ENCODE measurements around the gene AVPR2. TPM values are rescaled to one million over a fixed set of nuclear protein-coding genes. Genes with fewer than 3 reads are reported as not detected.

Gene AVPR2
- total and polyA plus RNA-seq, 7 experiments from 2014 or later: 0.29 TPM; not detected in 6

- Mint-ChIP-seq H3K4me3 (no peak overlapping the region), H3K36me3 (no peaks in the 10 kb centered on the region), H3K27me3 (peaks cover 0 to 2% (median 0%) of the 10 kb centered on the region in 5 donors), H3K9me3 (no peaks in the 10 kb centered on the region), H3K27ac (no peak overlapping the region), H3K4me1 (peaks cover 0 to under 1% (median 0%) of the 10 kb centered on the region in 7 donors)
- no peaks in the 10 kb centered on the region for H3K4me1 ChIP-seq (ENCODE audit: control insufficient read depth in 2 of 2, insufficient read depth in 2 of 2, low read length in 2 of 2)
- DNase-seq: no peak
- H3K4me3 ChIP-seq (ENCODE audit: low read length): no peak overlapping the region
- intact Hi-C loops (cut with micrococcal nuclease): no loop called here
- ATAC-seq: no peak
- ChIA-PET POLR2A (no interaction called here), CTCF (no interaction called here)
- no peaks in the 10 kb centered on the region for H3K36me3 ChIP-seq (ENCODE audit: control insufficient read depth in 2 of 3, insufficient read depth in 3 of 3, low read length in 3 of 3)
- H3K27ac ChIP-seq (ENCODE audit: low read depth, low read length): no peak overlapping the region
- H3K27me3 ChIP-seq (ENCODE audit: control insufficient read depth in 2 of 2, insufficient read depth in 2 of 2, low read length in 2 of 2): no peaks in the 10 kb centered on the region
- no peaks in the 10 kb centered on the region for H3K9me3 ChIP-seq (ENCODE audit: control insufficient read depth in 2 of 3, low read length in 3 of 3)
Measured at GRCh38 chrX:153863251-153863991, 41.1 kb upstream of the AVPR2 start.

- H3K36me3 Mint-ChIP-seq: no peaks in the 10 kb centered on the region
- no peaks in the 10 kb centered on the region for H3K27me3 ChIP-seq (ENCODE audit: control insufficient read depth in 2 of 2, insufficient read depth in 2 of 2, low read length in 2 of 2)
- intact Hi-C loops (cut with micrococcal nuclease): no loop called here
- H3K27me3 Mint-ChIP-seq: no peaks in the 10 kb centered on the region
- no peaks in the 10 kb centered on the region for H3K4me1 ChIP-seq (ENCODE audit: control insufficient read depth in 2 of 2, insufficient read depth in 2 of 2, low read length in 2 of 2)
- DNase-seq (no peak), ATAC-seq (no peak)
- H3K36me3 ChIP-seq (ENCODE audit: control insufficient read depth in 2 of 3, insufficient read depth in 3 of 3, low read length in 3 of 3): no peaks in the 10 kb centered on the region
- ChIA-PET POLR2A (no interaction called here), CTCF (no interaction called here)
- no peaks in the 10 kb centered on the region for H3K4me1 Mint-ChIP-seq
- H3K27ac Mint-ChIP-seq: no peak overlapping the region
- no peaks in the 10 kb centered on the region for H3K9me3 Mint-ChIP-seq
- no peak overlapping the region for H3K27ac ChIP-seq (ENCODE audit: low read depth, low read length)
- H3K4me3 Mint-ChIP-seq: no peak overlapping the region
- H3K4me3 ChIP-seq (ENCODE audit: low read length): no peak overlapping the region
- H3K9me3 ChIP-seq (ENCODE audit: control insufficient read depth in 2 of 3, low read length in 3 of 3): no peaks in the 10 kb centered on the region
Measured at GRCh38 chrX:153864101-153864500, 40.4 kb upstream of the AVPR2 start.

- POLR2A ChIA-PET: no interaction called here
- H3K27me3 Mint-ChIP-seq: no peaks in the 10 kb centered on the region
- no peak overlapping the region for H3K27ac ChIP-seq (ENCODE audit: low read depth, low read length)
Measured at GRCh38 chrX:153864561-153865320, 39.7 kb upstream of the AVPR2 start.

GRCh38 chrX:153865321-153865580 is 39.2 kb upstream of the AVPR2 start:
- Histone ChIP-seq H3K9me3 (ENCODE audit: control insufficient read depth in 2 of 3, low read length in 3 of 3) (no peaks in the 10 kb centered on the region), H3K4me3 (ENCODE audit: low read length) (no peak overlapping the region), H3K27ac (ENCODE audit: low read depth, low read length) (no peak overlapping the region), H3K4me1 (ENCODE audit: control insufficient read depth in 2 of 2, insufficient read depth in 2 of 2, low read length in 2 of 2) (no peaks in the 10 kb centered on the region), H3K36me3 (ENCODE audit: control insufficient read depth in 2 of 3, insufficient read depth in 3 of 3, low read length in 3 of 3) (no peaks in the 10 kb centered on the region), H3K27me3 (ENCODE audit: control insufficient read depth in 2 of 2, insufficient read depth in 2 of 2, low read length in 2 of 2) (no peaks in the 10 kb centered on the region)
- no peak overlapping the region for H3K27ac Mint-ChIP-seq
- no peaks in the 10 kb centered on the region for H3K9me3 Mint-ChIP-seq
- ChIA-PET POLR2A (no interaction called here), CTCF (no interaction called here)
- ATAC-seq (no peak), DNase-seq (no peak)
- intact Hi-C loops (cut with micrococcal nuclease): no loop called here
- H3K4me3 Mint-ChIP-seq: no peak overlapping the region
- no peaks in the 10 kb centered on the region for H3K27me3 Mint-ChIP-seq
- H3K4me1 Mint-ChIP-seq: no peaks in the 10 kb centered on the region
- no peaks in the 10 kb centered on the region for H3K36me3 Mint-ChIP-seq

More at GRCh38 chrX:153864561-153865320, 39.7 kb upstream of the AVPR2 start:
- Histone ChIP-seq H3K9me3 (ENCODE audit: control insufficient read depth in 2 of 3, low read length in 3 of 3) (no peaks in the 10 kb centered on the region), H3K4me3 (ENCODE audit: low read length) (no peak overlapping the region), H3K4me1 (ENCODE audit: control insufficient read depth in 2 of 2, insufficient read depth in 2 of 2, low read length in 2 of 2) (no peaks in the 10 kb centered on the region), H3K36me3 (ENCODE audit: control insufficient read depth in 2 of 3, insufficient read depth in 3 of 3, low read length in 3 of 3) (no peaks in the 10 kb centered on the region), H3K27me3 (ENCODE audit: control insufficient read depth in 2 of 2, insufficient read depth in 2 of 2, low read length in 2 of 2) (no peaks in the 10 kb centered on the region)
- DNase-seq: no peak
- intact Hi-C loops (cut with micrococcal nuclease): no loop called here
- Mint-ChIP-seq H3K36me3 (no peaks in the 10 kb centered on the region), H3K4me3 (no peak overlapping the region), H3K27ac (no peak overlapping the region), H3K9me3 (no peaks in the 10 kb centered on the region), H3K4me1 (no peaks in the 10 kb centered on the region)
- no peak for ATAC-seq
- CTCF ChIA-PET: no interaction called here

GRCh38 chrX:153865685-153866084 is 38.8 kb upstream of the AVPR2 start:
- H3K36me3 Mint-ChIP-seq: no peaks in the 10 kb centered on the region
- no peaks in the 10 kb centered on the region for H3K4me1 Mint-ChIP-seq
- ATAC-seq: no peak
- no peaks in the 10 kb centered on the region for H3K9me3 Mint-ChIP-seq
- no peak overlapping the region for H3K27ac ChIP-seq (ENCODE audit: low read depth, low read length)
- H3K4me3 ChIP-seq (ENCODE audit: low read length): no peak overlapping the region
- H3K27me3 ChIP-seq (ENCODE audit: control insufficient read depth in 2 of 2, insufficient read depth in 2 of 2, low read length in 2 of 2): no peaks in the 10 kb centered on the region
- no peak overlapping the region for H3K4me3 Mint-ChIP-seq
- no peaks in the 10 kb centered on the region for H3K36me3 ChIP-seq (ENCODE audit: control insufficient read depth in 2 of 3, insufficient read depth in 3 of 3, low read length in 3 of 3)
- ChIA-PET CTCF (no interaction called here), POLR2A (no interaction called here)
- no peak for DNase-seq
- intact Hi-C loops (cut with micrococcal nuclease): no loop called here
- H3K9me3 ChIP-seq (ENCODE audit: control insufficient read depth in 2 of 3, low read length in 3 of 3): no peaks in the 10 kb centered on the region
- H3K27ac Mint-ChIP-seq: no peak overlapping the region
- H3K4me1 ChIP-seq (ENCODE audit: control insufficient read depth in 2 of 2, insufficient read depth in 2 of 2, low read length in 2 of 2): no peaks in the 10 kb centered on the region
- H3K27me3 Mint-ChIP-seq: no peaks in the 10 kb centered on the region

GRCh38 chrX:153866302-153867019 is 38.0 kb upstream of the AVPR2 start:
- H3K9me3 ChIP-seq (ENCODE audit: control insufficient read depth in 2 of 3, low read length in 3 of 3): no peaks in the 10 kb centered on the region
- DNase-seq (no peak), ATAC-seq (no peak)
- no peak overlapping the region for H3K4me3 ChIP-seq (ENCODE audit: low read length)
- ChIA-PET CTCF (no interaction called here), POLR2A (no interaction called here)
- H3K27me3 ChIP-seq (ENCODE audit: control insufficient read depth in 2 of 2, insufficient read depth in 2 of 2, low read length in 2 of 2): no peaks in the 10 kb centered on the region
- no peaks in the 10 kb centered on the region for H3K4me1 ChIP-seq (ENCODE audit: control insufficient read depth in 2 of 2, insufficient read depth in 2 of 2, low read length in 2 of 2)
- intact Hi-C loops (cut with micrococcal nuclease): no loop called here
- Mint-ChIP-seq H3K4me3 (no peak overlapping the region), H3K27ac (peak overlapping the region in 1 of 9 donors; percentile 17), H3K27me3 (peaks cover 0 to 1% (median 0%) of the 10 kb centered on the region in 5 donors), H3K36me3 (no peaks in the 10 kb centered on the region), H3K9me3 (no peaks in the 10 kb centered on the region), H3K4me1 (no peaks in the 10 kb centered on the region)
- H3K36me3 ChIP-seq (ENCODE audit: control insufficient read depth in 2 of 3, insufficient read depth in 3 of 3, low read length in 3 of 3): no peaks in the 10 kb centered on the region
- no peak overlapping the region for H3K27ac ChIP-seq (ENCODE audit: low read depth, low read length)
